Measurements from ENCODE around the gene LNP1.

DNA sequence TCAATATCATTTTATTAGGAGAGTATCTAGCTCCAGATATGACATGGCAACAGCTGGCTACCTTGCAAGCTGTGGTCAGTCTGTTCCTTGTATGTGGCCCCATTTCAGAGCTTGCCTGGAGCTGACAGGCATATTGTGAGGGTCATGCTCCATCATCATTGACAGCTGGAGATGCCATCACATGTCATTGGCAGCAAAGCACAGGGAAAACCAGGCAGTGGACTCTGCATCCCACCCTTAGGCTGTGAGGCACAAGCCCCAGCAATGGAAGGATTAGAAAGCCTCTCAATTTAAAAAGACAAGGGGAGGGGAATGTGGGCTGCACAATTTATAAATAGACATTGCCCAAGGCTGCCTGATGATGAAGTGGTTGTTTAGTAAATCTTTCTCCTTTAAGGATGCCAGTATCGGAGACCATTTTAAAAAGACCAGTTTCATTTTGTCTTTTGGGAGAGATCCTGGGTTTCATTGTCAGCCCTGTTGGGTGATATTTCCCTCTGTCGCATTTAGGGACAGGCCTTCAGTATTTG lies 27.9 kb downstream of the LNP1 start:
- TF ChIP-seq, protein P1, sequence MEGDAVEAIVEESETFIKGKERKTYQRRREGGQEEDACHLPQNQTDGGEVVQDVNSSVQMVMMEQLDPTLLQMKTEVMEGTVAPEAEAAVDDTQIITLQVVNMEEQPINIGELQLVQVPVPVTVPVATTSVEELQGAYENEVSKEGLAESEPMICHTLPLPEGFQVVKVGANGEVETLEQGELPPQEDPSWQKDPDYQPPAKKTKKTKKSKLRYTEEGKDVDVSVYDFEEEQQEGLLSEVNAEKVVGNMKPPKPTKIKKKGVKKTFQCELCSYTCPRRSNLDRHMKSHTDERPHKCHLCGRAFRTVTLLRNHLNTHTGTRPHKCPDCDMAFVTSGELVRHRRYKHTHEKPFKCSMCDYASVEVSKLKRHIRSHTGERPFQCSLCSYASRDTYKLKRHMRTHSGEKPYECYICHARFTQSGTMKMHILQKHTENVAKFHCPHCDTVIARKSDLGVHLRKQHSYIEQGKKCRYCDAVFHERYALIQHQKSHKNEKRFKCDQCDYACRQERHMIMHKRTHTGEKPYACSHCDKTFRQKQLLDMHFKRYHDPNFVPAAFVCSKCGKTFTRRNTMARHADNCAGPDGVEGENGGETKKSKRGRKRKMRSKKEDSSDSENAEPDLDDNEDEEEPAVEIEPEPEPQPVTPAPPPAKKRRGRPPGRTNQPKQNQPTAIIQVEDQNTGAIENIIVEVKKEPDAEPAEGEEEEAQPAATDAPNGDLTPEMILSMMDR (IDR thresholded peaks at IDR 0.05): no peak
- TF ChIP-seq EP300 (IDR thresholded peaks at IDR 0.05): no peak
